Body of pancreas (tissue), 4 donors: ENCODE data around the gene KLHL25. TPM values are rescaled to one million over a fixed set of nuclear protein-coding genes. Genes with fewer than 3 reads are reported as not detected.

Source experiments
- ATAC-seq: fragments of 150-250 bp; one replicate; pipeline ENCODE4 v1.9.1; 2016
- DNase-seq, 4 donors: peaks; one replicate each; pipeline ENCODE4 v3.0.0-alpha.2; 2019
- H3K27ac ChIP-seq, 4 donors: fragments of 200-600 bp; sonication (generic); 1 replicate in 3 of 4; 2 replicates in 1 of 4; pipeline versions ENCODE4 v1.5.1 to v1.6.1; 2016 to 2019; ENCODE audit warnings: mild to moderate bottlenecking in 1 of 4, mixed read lengths in 1 of 4, moderate library complexity in 1 of 4
- H3K27me3 ChIP-seq, 2 donors: fragments of 200-600 bp; sonication (generic); one replicate each; pipeline ENCODE4 v1.6.0; 2016; ENCODE audit warnings: mild to moderate bottlenecking in 1 of 2
- H3K36me3 ChIP-seq, 2 donors: fragments of 200-600 bp; sonication (generic); replicated peaks in 1 of 2; 2 replicates each; pipeline ENCODE4 v1.5.1; 2016; ENCODE audit warnings: low read depth in 2 of 2; ENCODE audit not compliant: insufficient read depth in 1 of 2
- H3K4me1 ChIP-seq: fragments of 200-600 bp; sonication (generic); one replicate; pipeline ENCODE4 v1.6.0; 2016
- H3K4me3 ChIP-seq, 2 donors: fragments of 200-600 bp; sonication (generic); 1 replicate in 1 of 2; 2 replicates in 1 of 2; pipeline ENCODE4 v1.5.1; 2016 to 2019
- H3K9me3 ChIP-seq, 3 donors: fragments of 200-600 bp; sonication (generic); 1 replicate in 2 of 3; 2 replicates in 1 of 3; pipeline ENCODE4 v1.5.1; 2016
- CTCF ChIP-seq, 7 experiments: fragments of 450-650 bp in 4 of 7; fragments of 200-600 bp in 3 of 7; sonication (generic) in 3 of 7; IDR thresholded peaks; one replicate each; pipeline ENCODE4 v1.5.1; 2016 to 2019; ENCODE audit warnings: antibody characterized with exemption in 7 of 7
- POLR2A ChIP-seq, 3 donors: fragments of 450-650 bp; IDR thresholded peaks; one replicate each; pipeline ENCODE4 v1.6.1; 2016; ENCODE audit warnings: antibody characterized with exemption in 3 of 3, mild to moderate bottlenecking in 2 of 3
- WGBS, 2 donors: methylation state at CpG; one replicate each; pipeline ENCODE4 v1.1.5; 2017; 5-methylcytosine and 5-hydroxymethylcytosine counted together
- intact Hi-C: fragments of 100-400 bp; cut with DNase I; formaldehyde crosslinking; loops from one replicate; pipeline ENCODE4 v1.15.1; 2023
- total RNA-seq, 2 donors: library from RNA; depleted of rRNA; stranded (reverse); fragments of >200 nt; gene quantifications; one replicate each; pipeline ENCODE4 v1.1.0, GENCODE V29; 2016

Gene KLHL25
- total RNA-seq, 2 donors from 2014 or later = 1.3 to 7.6 TPM

GRCh38 chr15:85737061-85737460, 57.7 kb downstream of the KLHL25 start:
- H3K4me1 ChIP-seq = no peaks in the 10 kb centered on the region
- H3K9me3 ChIP-seq = no peaks in the 10 kb centered on the region
- TF ChIP-seq POLR2A (IDR thresholded peaks at IDR 0.05) (no peak), CTCF (IDR thresholded peaks at IDR 0.05) (no peak)
- H3K36me3 ChIP-seq = peaks cover 34 to 54% of the 10 kb centered on the region in 2 donors
- H3K27ac ChIP-seq = no peak overlapping the region
- ATAC-seq (no peak), DNase-seq (no peak)
- H3K4me3 ChIP-seq = no peak overlapping the region
- intact Hi-C loops = no loop called here
- 87 to 95% methylated on average over 6 of the region's 6 CpGs for WGBS, 2 donors
- H3K27me3 ChIP-seq = no peaks in the 10 kb centered on the region

GRCh38 chr15:85733416-85733815, 61.3 kb downstream of the KLHL25 start:
- no peak for TF ChIP-seq CTCF (IDR thresholded peaks at IDR 0.05)
- TF ChIP-seq POLR2A (IDR thresholded peaks at IDR 0.05) = no peak
- H3K27me3 ChIP-seq = no peaks in the 10 kb centered on the region
- H3K36me3 ChIP-seq = peaks cover 20 to 52% of the 10 kb centered on the region in 2 donors
- H3K27ac ChIP-seq = no peak overlapping the region
- ATAC-seq (no peak), DNase-seq (no peak)
- intact Hi-C loops = loop anchor here (5.0 kb wide), 1 partner anchor 99 kb away; no protein-coding TSS in a partner anchor
- H3K4me1 ChIP-seq = no peaks in the 10 kb centered on the region
- H3K4me3 ChIP-seq = no peak overlapping the region
- no peaks in the 10 kb centered on the region for H3K9me3 ChIP-seq

GRCh38 chr15:85730001-85730820, 64.5 kb downstream of the KLHL25 start:
- intact Hi-C loops = loop anchor here (5.0 kb wide), 1 partner anchor 102 kb away; no protein-coding TSS in a partner anchor
- H3K4me1 ChIP-seq = no peaks in the 10 kb centered on the region
- WGBS, 2 donors = 30 to 33% methylated on average over 5 of the region's 5 CpGs
- peaks cover 13 to 59% of the 10 kb centered on the region in 2 donors for H3K36me3 ChIP-seq
- H3K9me3 ChIP-seq = no peaks in the 10 kb centered on the region
- no peak overlapping the region for H3K4me3 ChIP-seq
- H3K27me3 ChIP-seq = no peaks in the 10 kb centered on the region
- H3K27ac ChIP-seq = peak overlapping the region in 2 of 4 donors; percentile 6 to 25
- ATAC-seq = peak; percentile 85
- peak in 3 of 4 donors; percentile 43 to 71 (median 53) for DNase-seq
- TF ChIP-seq POLR2A (IDR thresholded peaks at IDR 0.05) = no peak
- peak; percentile 39 to 85 (median 79) for TF ChIP-seq CTCF (IDR thresholded peaks at IDR 0.05)

- peaks cover 21 to 62% of the 10 kb centered on the region in 2 donors for H3K36me3 ChIP-seq
- DNase-seq (no peak), ATAC-seq (no peak)
- H3K27me3 ChIP-seq = no peaks in the 10 kb centered on the region
- H3K9me3 ChIP-seq = no peaks in the 10 kb centered on the region
- WGBS, 2 donors = 68 to 71% methylated on average over 2 of the region's 2 CpGs
- TF ChIP-seq POLR2A (IDR thresholded peaks at IDR 0.05) = no peak
- no peak for TF ChIP-seq CTCF (IDR thresholded peaks at IDR 0.05)
- no peak overlapping the region for H3K4me3 ChIP-seq
- intact Hi-C loops = no loop called here
- peak overlapping the region in 3 of 4 donors; percentile 4 to 47 (median 22) for H3K27ac ChIP-seq
- H3K4me1 ChIP-seq = peaks cover 17% of the 10 kb centered on the region
Observed at GRCh38 chr15:85727068-85727467, 67.7 kb downstream of the KLHL25 start.
